HepG2 (cell line): ENCODE data around the gene MUTYH. TPM values are rescaled to one million over a fixed set of nuclear protein-coding genes. Genes with fewer than 3 reads are reported as not detected.

Experiments used
- ATAC-seq: fragments of 200-7000 bp; cut with Tn5 transposase; 3 replicates; pipeline ENCODE4 v1.9.1; 2020; ENCODE audit warnings: mild to moderate bottlenecking, moderate library complexity
- BruUV-seq: library from RNA; stranded (reverse); fragments of 400-500 nt; replicated peaks from 2 replicates; lab custom pipeline; 2021; lab: Mats Ljungman, UMichigan
- CTCF ChIA-PET: fragments of 300-600 bp; formaldehyde crosslinking; extraction: SDS; loops from one replicate; lab custom pipeline; 2021; ENCODE audit warnings: low total read pairs, inconsistent platforms, low intra/inter-chr PET ratio; lab: Yijun Ruan, JAX
- POLR2A ChIA-PET: fragments of 350-600 bp; sonication (Branson Sonifier 250); formaldehyde crosslinking; loops from one replicate; lab custom pipeline; 2020; ENCODE audit warnings: antibody characterized with exemption, inconsistent platforms; lab: Yijun Ruan, JAX
- DNase-seq: peaks from one replicate; pipeline ENCODE4 v3.0.0-alpha.2; 2015; ENCODE audit warnings: low spot score
- FAIRE-seq: peaks from 3 replicates; lab custom pipeline; 2011; peaks lifted over from hg19 to GRCh38; lab: Jason Lieb, UNC
- H2AFZ ChIP-seq: one replicate; pipeline ENCODE4 v1.6.1; 2011; ENCODE audit warnings: low read length, inconsistent platforms
- H3K27ac ChIP-seq: fragments of 300-600 bp; 3 replicates; pipeline ENCODE4 v1.8.0; 2011; ENCODE audit warnings: mixed run types, mild to moderate bottlenecking, mixed read lengths, low read length, inconsistent platforms; ENCODE audit not compliant: insufficient read depth; ENCODE audit errors: extremely low read length
- H3K27me3 ChIP-seq, 2 experiments: fragments of 200-600 bp in 1 of 2; 2 replicates in 1 of 2; 3 replicates in 1 of 2; pipeline versions ENCODE4 v1.6.0 to v1.8.0; 2011; ENCODE audit warnings: low read length in 2 of 2, mild to moderate bottlenecking in 2 of 2, moderate library complexity in 2 of 2, inconsistent platforms in 1 of 2; ENCODE audit not compliant: insufficient read depth in 2 of 2, control insufficient read depth in 1 of 2
- H3K36me3 ChIP-seq, 2 experiments: fragments of 200-600 bp in 1 of 2; replicated peaks in 1 of 2; 2 replicates in 1 of 2; 3 replicates in 1 of 2; pipeline versions ENCODE4 v1.5.1 to v1.8.0; 2011; ENCODE audit warnings: low read length in 2 of 2, inconsistent platforms in 1 of 2; ENCODE audit not compliant: insufficient read depth in 2 of 2, control insufficient read depth in 1 of 2
- H3K4me1 ChIP-seq: 2 replicates; pipeline ENCODE4 v1.5.1; 2012; ENCODE audit warnings: low read length, inconsistent platforms; ENCODE audit not compliant: insufficient read depth
- H3K4me2 ChIP-seq: 2 replicates; pipeline ENCODE4 v1.6.0; 2011; ENCODE audit warnings: low read depth, low read length, inconsistent platforms
- H3K4me3 ChIP-seq, 3 experiments: fragments of 200-600 bp in 1 of 3; sonication (generic), shearing (Covaris generic) in 1 of 3; replicated peaks in 1 of 3; 2 replicates each; pipeline ENCODE4 v1.5.1; 2011 to 2016; ENCODE audit warnings: low read length in 3 of 3, inconsistent platforms in 2 of 3, low read depth in 2 of 3, mild to moderate bottlenecking in 2 of 3, control low read depth in 1 of 3, mixed read lengths in 1 of 3; ENCODE audit not compliant: insufficient read depth in 1 of 3
- H3K79me2 ChIP-seq: one replicate; pipeline ENCODE4 v1.6.1; 2011; ENCODE audit warnings: low read length, inconsistent platforms; ENCODE audit not compliant: insufficient read depth
- H3K9ac ChIP-seq: 2 replicates; pipeline ENCODE4 v1.6.0; 2011; ENCODE audit warnings: mild to moderate bottlenecking, low read depth, low read length, inconsistent platforms; ENCODE audit not compliant: insufficient read depth
- H3K9me3 ChIP-seq: 2 replicates; pipeline ENCODE4 v1.5.1; 2012; ENCODE audit warnings: mild to moderate bottlenecking, low read length
- H4K20me1 ChIP-seq: 2 replicates; pipeline ENCODE4 v1.6.0; 2011; ENCODE audit warnings: inconsistent platforms, mild to moderate bottlenecking, low read length, moderate library complexity; ENCODE audit not compliant: insufficient read depth
- NFYC ChIP-seq: IDR thresholded peaks from 2 replicates; pipeline ENCODE4 v1.6.1; 2016; ENCODE audit warnings: missing genetic modification reagents, missing compliant biosample characterization
- STAG1 ChIP-seq: sonication (generic); formaldehyde crosslinking; IDR thresholded peaks from 2 replicates; pipeline ENCODE4 v1.4.0; 2020; ENCODE audit warnings: missing genetic modification reagents
- XRCC5 ChIP-seq: fragments of 200-400 bp; formaldehyde crosslinking; optimal IDR thresholded peaks from 2 replicates; pipeline ENCODE3; 2017; ENCODE audit warnings: mild to moderate bottlenecking, low read length
- ZMAT3 ChIP-seq: sonication (generic); formaldehyde crosslinking; conservative IDR thresholded peaks from 2 replicates; pipeline ENCODE4 v1.7.0; 2021; ENCODE audit warnings: missing genetic modification reagents
- ZSCAN21 ChIP-seq: sonication (generic); formaldehyde crosslinking; IDR thresholded peaks from 2 replicates; pipeline ENCODE4 v1.8.0; 2022; ENCODE audit warnings: mild to moderate bottlenecking, missing genetic modification reagents, moderate library complexity, borderline replicate concordance
- WGBS: methylation state at CpG from one replicate; pipeline ENCODE4 v1.1.6; 2017; ENCODE audit warnings: low lambda C conversion rate; 5-methylcytosine and 5-hydroxymethylcytosine counted together
- in situ Hi-C: cut with HindIII; loops from 2 replicates; pipeline ENCODE4 v1.10.0; 2017; ENCODE audit warnings: low pct_unique_long_range_greater_than_20kb; ENCODE audit not compliant: extremely low pct_ligation_motif_present
- intact Hi-C: fragments of 100-400 bp; cut with micrococcal nuclease; formaldehyde crosslinking; loops from one replicate; pipeline ENCODE4 v1.10.0; 2022; ENCODE audit not compliant: unreplicated experiment
- polyA plus RNA-seq, 8 experiments: library from polyadenylated mRNA; depleted of rRNA in 3 of 8; stranded (reverse) in 7 of 8; unstranded in 1 of 8; fragments of >200 nt; fragmentation: Illumina TruSeq in 4 of 8; extraction: Trizol in 4 of 8; gene quantifications; 2 replicates each; pipeline versions ENCODE4 v1.2.1 to v1.2.3, GENCODE V29; 2011 to 2016; ENCODE audit warnings: low read depth in 4 of 8, missing spikeins in 1 of 8, mixed read lengths in 1 of 8; ENCODE audit not compliant: insufficient read depth in 1 of 8
- total RNA-seq, 5 experiments: library from RNA; depleted of rRNA; stranded (reverse); fragments of >200 nt; fragmentation: Illumina TruSeq; extraction: Trizol; gene quantifications; 2 replicates each; pipeline ENCODE4 v1.2.3, GENCODE V29; 2016; ENCODE audit warnings: low read depth in 1 of 5
- TF ChIP-seq, protein P1 (sequence below): sonication (generic); formaldehyde crosslinking; IDR thresholded peaks from 2 replicates; pipeline ENCODE4 v1.4.0; 2020; ENCODE audit warnings: missing genetic modification reagents
- TF ChIP-seq, protein P2 (sequence below): sonication (generic); formaldehyde crosslinking; IDR thresholded peaks from 2 replicates; pipeline ENCODE4 v1.5.1; 2020; ENCODE audit warnings: mild to moderate bottlenecking, missing genetic modification reagents, moderate library complexity
- TF ChIP-seq, protein P3 (sequence below): sonication (generic); formaldehyde crosslinking; IDR thresholded peaks from 2 replicates; pipeline ENCODE4 v1.5.0; 2020; ENCODE audit warnings: mild to moderate bottlenecking, missing genetic modification reagents, moderate library complexity

The MUTYH gene
- total and polyA plus RNA-seq, 2 of the 13 experiments (the other 11 are each of a cell fraction or from before 2014, with no cell fraction given): 16.3 to 17.1 TPM

DNA sequence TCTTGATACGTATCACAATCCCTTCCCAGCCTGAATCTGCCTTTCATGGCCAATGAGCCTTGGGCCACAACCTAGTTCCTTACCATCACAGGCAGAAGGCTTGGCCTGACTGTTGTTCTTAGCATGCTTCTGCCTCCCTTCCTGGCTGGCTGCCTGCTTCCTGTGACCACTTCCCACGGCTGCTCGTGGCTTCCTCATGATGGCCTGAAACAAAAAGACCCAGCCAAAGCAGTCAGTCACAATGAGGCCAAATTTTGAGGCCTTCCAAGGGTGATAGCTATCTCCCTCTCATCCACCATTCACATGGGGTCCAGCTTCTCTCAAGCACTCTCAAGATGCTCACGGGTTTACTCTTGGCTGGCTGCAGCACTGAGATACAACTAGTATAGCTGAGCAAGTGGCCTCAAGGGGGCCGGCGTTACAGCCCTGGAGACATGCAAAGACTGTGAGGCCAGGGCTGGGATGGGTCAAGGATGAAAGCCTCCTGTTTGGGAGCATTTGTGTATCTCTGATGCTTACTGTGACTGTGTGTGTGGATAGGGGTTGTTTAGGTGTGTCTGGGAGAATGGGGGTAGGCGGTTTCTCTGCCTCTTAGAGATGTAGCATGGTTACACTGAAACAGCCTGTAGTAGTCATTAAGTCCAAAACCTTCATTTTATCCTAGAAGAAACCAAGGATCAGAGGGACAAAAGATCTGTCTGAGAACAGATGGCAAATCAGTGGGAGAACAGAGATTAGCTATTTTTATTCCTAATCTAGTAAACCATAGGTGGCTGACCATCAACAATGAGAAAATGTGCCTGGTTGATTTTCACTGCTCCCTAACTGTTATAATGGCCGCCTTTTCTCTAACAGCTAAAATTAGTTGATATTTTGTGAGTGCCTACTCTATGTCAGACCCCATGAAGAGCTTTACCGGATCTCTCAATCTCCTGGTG is 5.7 kb downstream of the MUTYH start:
- Histone ChIP-seq H3K27me3 (no peaks in the 10 kb centered on the region; a peak in 1 of 5 replicates), H3K9me3 (no peaks in the 10 kb centered on the region), H3K4me1 (peaks cover 51% of the 10 kb centered on the region), H2AFZ (no peak overlapping the region)
- CTCF ChIA-PET: no interaction called here
- TF ChIP-seq NFYC (CRISPR knock-in tag) (no peak), ZMAT3 (CRISPR knock-in tag) (no peak), XRCC5 (peak; percentile 16), ZSCAN21 (CRISPR knock-in tag) (no peak), STAG1 (peak; percentile 16; the same call in 1 of the 2 replicates)
- TF ChIP-seq, protein P1, sequence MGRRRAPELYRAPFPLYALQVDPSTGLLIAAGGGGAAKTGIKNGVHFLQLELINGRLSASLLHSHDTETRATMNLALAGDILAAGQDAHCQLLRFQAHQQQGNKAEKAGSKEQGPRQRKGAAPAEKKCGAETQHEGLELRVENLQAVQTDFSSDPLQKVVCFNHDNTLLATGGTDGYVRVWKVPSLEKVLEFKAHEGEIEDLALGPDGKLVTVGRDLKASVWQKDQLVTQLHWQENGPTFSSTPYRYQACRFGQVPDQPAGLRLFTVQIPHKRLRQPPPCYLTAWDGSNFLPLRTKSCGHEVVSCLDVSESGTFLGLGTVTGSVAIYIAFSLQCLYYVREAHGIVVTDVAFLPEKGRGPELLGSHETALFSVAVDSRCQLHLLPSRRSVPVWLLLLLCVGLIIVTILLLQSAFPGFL: no peak
- TF ChIP-seq, protein P2, sequence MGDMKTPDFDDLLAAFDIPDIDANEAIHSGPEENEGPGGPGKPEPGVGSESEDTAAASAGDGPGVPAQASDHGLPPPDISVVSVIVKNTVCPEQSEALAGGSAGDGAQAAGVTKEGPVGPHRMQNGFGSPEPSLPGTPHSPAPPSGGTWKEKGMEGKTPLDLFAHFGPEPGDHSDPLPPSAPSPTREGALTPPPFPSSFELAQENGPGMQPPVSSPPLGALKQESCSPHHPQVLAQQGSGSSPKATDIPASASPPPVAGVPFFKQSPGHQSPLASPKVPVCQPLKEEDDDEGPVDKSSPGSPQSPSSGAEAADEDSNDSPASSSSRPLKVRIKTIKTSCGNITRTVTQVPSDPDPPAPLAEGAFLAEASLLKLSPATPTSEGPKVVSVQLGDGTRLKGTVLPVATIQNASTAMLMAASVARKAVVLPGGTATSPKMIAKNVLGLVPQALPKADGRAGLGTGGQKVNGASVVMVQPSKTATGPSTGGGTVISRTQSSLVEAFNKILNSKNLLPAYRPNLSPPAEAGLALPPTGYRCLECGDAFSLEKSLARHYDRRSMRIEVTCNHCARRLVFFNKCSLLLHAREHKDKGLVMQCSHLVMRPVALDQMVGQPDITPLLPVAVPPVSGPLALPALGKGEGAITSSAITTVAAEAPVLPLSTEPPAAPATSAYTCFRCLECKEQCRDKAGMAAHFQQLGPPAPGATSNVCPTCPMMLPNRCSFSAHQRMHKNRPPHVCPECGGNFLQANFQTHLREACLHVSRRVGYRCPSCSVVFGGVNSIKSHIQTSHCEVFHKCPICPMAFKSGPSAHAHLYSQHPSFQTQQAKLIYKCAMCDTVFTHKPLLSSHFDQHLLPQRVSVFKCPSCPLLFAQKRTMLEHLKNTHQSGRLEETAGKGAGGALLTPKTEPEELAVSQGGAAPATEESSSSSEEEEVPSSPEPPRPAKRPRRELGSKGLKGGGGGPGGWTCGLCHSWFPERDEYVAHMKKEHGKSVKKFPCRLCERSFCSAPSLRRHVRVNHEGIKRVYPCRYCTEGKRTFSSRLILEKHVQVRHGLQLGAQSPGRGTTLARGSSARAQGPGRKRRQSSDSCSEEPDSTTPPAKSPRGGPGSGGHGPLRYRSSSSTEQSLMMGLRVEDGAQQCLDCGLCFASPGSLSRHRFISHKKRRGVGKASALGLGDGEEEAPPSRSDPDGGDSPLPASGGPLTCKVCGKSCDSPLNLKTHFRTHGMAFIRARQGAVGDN (CRISPR knock-in tag): 0 out of 2 replicates have a peak, but pooled peaks have one; percentile 22
- TF ChIP-seq, protein P3, sequence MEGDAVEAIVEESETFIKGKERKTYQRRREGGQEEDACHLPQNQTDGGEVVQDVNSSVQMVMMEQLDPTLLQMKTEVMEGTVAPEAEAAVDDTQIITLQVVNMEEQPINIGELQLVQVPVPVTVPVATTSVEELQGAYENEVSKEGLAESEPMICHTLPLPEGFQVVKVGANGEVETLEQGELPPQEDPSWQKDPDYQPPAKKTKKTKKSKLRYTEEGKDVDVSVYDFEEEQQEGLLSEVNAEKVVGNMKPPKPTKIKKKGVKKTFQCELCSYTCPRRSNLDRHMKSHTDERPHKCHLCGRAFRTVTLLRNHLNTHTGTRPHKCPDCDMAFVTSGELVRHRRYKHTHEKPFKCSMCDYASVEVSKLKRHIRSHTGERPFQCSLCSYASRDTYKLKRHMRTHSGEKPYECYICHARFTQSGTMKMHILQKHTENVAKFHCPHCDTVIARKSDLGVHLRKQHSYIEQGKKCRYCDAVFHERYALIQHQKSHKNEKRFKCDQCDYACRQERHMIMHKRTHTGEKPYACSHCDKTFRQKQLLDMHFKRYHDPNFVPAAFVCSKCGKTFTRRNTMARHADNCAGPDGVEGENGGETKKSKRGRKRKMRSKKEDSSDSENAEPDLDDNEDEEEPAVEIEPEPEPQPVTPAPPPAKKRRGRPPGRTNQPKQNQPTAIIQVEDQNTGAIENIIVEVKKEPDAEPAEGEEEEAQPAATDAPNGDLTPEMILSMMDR (CRISPR knock-in tag): 0 out of 2 replicates have a peak, but pooled peaks have one; percentile 13
- TF ChIP-seq, all 625 proteins: peak for 4
- H3K9ac ChIP-seq: peak overlapping the region; percentile 65; the same call in 1 of the 2 replicates
- peaks cover 7% of the 10 kb centered on the region for H3K79me2 ChIP-seq
- peak; percentile 17; the same call in 1 of the 3 replicates for ATAC-seq
- H4K20me1 ChIP-seq: no peaks in the 10 kb centered on the region
- 83% methylated on average over 9 of the region's 9 CpGs for WGBS
- no peak for DNase-seq
- BruUV-seq: no TSS peak
- peak; percentile 47 for FAIRE-seq
- intact Hi-C loops (no loop called here), in situ Hi-C loops (no loop called here)
- POLR2A ChIA-PET: interaction anchor here (1.4 to 8.4 kb wide), 3 partner anchors 16 to 322 kb away, joined by 3 to 159 read pairs (median 9); partner anchors contain the start of genes HECTD3 and UROD
- H3K4me2 ChIP-seq: no peak overlapping the region
- peaks cover 2 to 19% of the 10 kb centered on the region in 2 experiments; a peak in 4 of 5 replicates for H3K36me3 ChIP-seq
- no peak overlapping the region for H3K4me3 ChIP-seq
- H3K27ac ChIP-seq: peak overlapping the region; percentile 91
